SK-N-SH (cell line): Measurements from ENCODE around the gene TAF11.

ENCODE experiments used
- CHD2 ChIP-seq: fragments of 150-350 bp; IDR thresholded peaks from 2 replicates; pipeline ENCODE4 v1.6.1; 2018; ENCODE audit warnings: low read length; ENCODE audit not compliant: partially characterized antibody
- CTCF ChIP-seq: fragments of 200-600 bp; sonication (generic); IDR thresholded peaks from 2 replicates; pipeline ENCODE4 v1.6.1; 2017; ENCODE audit warnings: antibody characterized with exemption, mild to moderate bottlenecking, moderate library complexity
- EP300 ChIP-seq, 2 experiments: IDR thresholded peaks; 2 replicates each; pipeline versions ENCODE4 v1.4.0 to v1.6.1; 2012; ENCODE audit warnings: borderline replicate concordance in 1 of 2, low read depth in 1 of 2, low read length in 1 of 2
- EZH2phosphoT487 ChIP-seq: fragments of 200-600 bp; sonication (generic); IDR thresholded peaks from 2 replicates; pipeline ENCODE4 v1.6.1; 2017; ENCODE audit warnings: low read depth, mixed run types, mild to moderate bottlenecking, antibody characterized with exemption, moderate library complexity, borderline replicate concordance
- NFIC ChIP-seq: IDR thresholded peaks from 2 replicates; pipeline ENCODE4 v1.4.0; 2012; ENCODE audit warnings: borderline replicate concordance
- PBX3 ChIP-seq: IDR thresholded peaks from 2 replicates; pipeline ENCODE4; 2012
- POLR2AphosphoS5 ChIP-seq: IDR thresholded peaks from 2 replicates; pipeline ENCODE4 v1.6.1; 2012; ENCODE audit warnings: low read depth, low read length
- SMC3 ChIP-seq: IDR thresholded peaks from 2 replicates; pipeline ENCODE4 v1.6.1; 2012; ENCODE audit warnings: low read depth, low read length, improper control_type of control experiment

- TF ChIP-seq CTCF: no peak
- TF ChIP-seq NFIC: no peak
- no peak for TF ChIP-seq PBX3
- no peak for TF ChIP-seq SMC3
- TF ChIP-seq POLR2AphosphoS5: no peak
- TF ChIP-seq EZH2phosphoT487: no peak
- TF ChIP-seq EP300 (IDR thresholded peaks at IDR 0.05; ENCODE audit: borderline replicate concordance in 1 of 2, low read depth in 1 of 2, low read length in 1 of 2): no peak
- no peak for TF ChIP-seq CHD2
These were observed 27.1 kb downstream of the TAF11 start for GRCh38 chr6:34860776-34861175.
